Measurements from ENCODE around the gene GPC3.

The GPC3 gene

DNA sequence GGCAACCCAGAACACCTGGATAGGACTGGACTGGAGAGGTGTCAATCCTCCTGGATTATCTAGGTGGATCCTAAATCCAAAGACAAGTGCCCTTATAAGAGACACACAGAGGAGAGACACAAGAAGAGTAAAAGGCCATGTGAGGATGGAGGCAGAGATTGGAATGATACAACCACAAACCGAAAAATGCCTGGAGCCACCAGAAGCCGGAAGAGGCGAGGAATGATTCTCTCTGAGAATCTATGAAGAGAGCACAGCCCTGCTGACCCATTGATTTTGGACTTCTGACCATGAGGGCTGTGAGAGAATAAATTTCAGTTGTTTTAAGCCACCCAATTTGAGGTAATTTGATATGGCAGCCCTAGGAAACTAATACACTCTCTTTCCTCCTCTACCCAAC, 20.1 kb downstream of the GPC3 start:
- DNase-seq, result no peak

GRCh38 chrX:133961046-133961445, 24.3 kb downstream of the GPC3 start:
- no peak for DNase-seq

GRCh38 chrX:133959972-133960371, 25.4 kb downstream of the GPC3 start:
- no peak for DNase-seq

GRCh38 chrX:133958997-133959688, 26.3 kb downstream of the GPC3 start:
- DNase-seq, result no peak

GRCh38 chrX:133956570-133957340, 28.6 kb downstream of the GPC3 start:
- DNase-seq, result no peak

GRCh38 chrX:133953785-133954355, 31.5 kb downstream of the GPC3 start:
- DNase-seq, result no peak

DNA sequence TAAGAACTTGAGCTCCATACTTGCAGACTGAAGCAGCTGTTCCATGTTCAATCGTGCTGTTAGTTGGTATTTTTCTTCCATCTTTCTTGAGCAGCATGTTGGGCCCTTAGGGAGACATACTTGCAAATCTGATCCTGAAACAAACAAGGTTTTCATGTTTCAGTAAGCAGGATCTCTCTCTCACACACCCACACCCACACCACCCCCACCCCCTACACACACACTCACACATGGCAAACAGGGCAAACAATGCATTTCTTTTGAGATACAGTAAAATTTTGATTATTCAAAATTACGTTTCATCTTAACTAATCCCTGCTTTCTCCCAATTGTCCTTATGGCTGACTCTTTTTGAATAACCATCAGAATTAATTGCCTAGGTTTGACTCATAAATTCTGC, 32.3 kb downstream of the GPC3 start:
- no peak for DNase-seq

DNA sequence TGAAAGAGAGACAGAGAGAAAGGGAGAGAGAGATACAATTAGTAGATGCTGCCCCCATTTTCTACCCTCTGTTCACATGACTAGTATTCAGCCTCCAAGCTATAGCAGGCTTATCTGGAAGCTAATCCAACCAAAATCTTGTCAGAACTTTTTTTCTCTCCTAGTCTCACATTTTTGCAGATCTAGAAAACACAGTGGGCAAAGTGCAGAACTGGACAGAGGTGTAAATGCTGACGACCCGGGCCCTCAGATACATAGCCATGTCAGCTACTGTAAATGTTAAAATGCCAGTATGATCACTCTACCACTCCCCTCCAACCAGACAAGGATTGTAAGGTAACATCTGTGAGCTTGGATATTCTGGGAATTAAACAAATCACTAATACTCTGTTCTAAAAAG, 34.3 kb downstream of the GPC3 start:
- no peak for DNase-seq

GRCh38 chrX:133950214-133950613, 35.2 kb downstream of the GPC3 start:
- no peak for DNase-seq

GRCh38 chrX:133948895-133949294, 36.5 kb downstream of the GPC3 start:
- no peak for DNase-seq

GRCh38 chrX:133947996-133948395, 37.4 kb downstream of the GPC3 start:
- no peak for DNase-seq

DNA sequence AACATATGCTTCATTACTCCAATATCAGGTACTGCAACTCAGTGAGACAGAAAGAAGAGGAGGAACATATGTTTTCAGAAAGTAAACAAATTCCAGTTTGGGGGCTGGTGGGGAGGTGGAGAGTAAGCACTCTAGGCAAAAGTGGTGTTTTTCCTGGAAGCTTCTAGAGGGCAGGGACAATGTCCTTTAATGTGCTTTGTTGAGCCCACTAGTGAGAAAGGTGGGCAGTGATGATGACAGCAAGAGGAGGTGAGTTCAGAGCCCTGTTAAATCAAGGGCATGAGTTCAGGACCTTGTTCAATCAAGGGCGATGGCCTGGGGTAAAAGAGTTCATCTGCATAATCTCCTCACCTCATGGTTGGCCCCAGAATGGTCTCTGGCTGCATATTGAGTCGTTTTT, 38.4 kb downstream of the GPC3 start:
- no peak for DNase-seq

GRCh38 chrX:133943507-133943906, 41.9 kb downstream of the GPC3 start:
- no peak for DNase-seq

GRCh38 chrX:133939655-133940302, 45.6 kb downstream of the GPC3 start:
- DNase-seq, result no peak

DNA sequence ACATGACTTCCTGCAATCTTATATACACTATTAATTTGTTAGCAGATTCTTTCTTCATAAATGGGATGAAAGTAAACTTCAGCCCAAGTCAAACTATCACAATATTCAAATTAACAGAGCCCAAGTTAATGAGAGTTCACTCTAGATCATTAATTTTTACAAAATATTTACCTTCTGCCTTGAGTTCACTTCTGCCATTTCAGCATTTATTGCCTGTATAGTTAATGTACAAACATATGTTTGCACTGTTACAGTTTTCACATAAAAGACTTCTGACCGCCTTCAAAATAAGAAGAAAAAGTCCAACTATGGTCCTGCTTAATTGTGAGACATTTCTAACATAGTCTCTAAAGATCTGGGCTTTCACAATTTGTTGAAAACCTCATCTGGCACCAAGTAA, 46.9 kb downstream of the GPC3 start:
- no peak for DNase-seq

DNA sequence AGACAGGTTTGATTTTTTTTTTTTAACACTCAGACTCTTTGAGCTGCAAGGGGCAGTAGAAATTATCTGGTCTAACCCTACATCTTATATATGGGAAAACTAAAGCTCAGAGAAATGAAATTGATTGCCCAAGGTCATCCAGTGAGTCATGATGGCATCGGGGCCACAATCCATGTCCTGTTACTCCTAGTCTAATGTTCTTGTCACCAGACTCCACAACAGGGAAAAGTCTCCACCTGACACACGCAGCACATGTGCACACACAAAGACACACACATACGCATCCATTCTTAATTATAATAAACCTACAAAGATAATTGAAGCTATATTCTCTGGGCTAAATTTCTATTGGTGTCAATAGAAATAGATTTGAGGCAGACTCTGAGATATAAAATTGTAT, 48.4 kb downstream of the GPC3 start:
- no peak for DNase-seq

DNA sequence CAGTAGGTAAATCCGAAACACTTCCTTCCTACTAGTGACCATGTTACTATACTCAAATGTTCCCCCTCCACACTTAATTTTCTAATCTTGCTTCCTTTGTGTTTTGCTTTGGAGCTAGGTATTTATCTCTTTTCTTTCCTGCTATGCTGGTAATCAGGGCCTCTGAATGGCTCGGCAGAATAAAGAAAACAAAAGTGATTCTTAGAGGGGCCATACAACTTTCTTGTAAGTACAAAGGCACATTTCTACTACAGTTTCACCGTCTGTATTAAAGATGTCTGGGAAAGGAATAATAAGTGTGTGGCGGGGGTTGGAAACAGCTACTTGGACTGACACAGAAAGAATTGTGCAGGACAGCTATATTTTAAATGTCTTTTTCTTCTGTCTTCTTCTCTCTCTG, 50.3 kb downstream of the GPC3 start:
- no peak for DNase-seq

DNA sequence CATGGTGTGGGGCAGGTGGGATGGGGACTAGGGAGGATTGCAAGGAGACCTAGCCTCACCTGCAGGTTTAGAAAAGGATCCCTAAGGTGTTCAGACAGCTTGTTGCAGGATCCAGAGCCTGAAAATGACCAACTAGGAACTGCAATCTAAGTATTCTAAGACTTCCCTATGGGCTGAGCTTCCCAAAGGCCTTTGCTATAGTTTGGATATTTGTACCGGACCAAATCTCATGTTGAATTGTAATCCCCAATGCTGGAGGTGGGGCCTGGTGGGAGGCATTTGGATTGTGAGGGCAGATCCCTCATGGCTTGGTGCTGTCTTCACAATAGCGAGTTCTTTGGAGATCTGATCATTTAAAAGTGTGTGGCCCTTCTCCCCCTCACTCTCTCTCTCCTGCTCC, 52.1 kb downstream of the GPC3 start:
- no peak for DNase-seq

DNA sequence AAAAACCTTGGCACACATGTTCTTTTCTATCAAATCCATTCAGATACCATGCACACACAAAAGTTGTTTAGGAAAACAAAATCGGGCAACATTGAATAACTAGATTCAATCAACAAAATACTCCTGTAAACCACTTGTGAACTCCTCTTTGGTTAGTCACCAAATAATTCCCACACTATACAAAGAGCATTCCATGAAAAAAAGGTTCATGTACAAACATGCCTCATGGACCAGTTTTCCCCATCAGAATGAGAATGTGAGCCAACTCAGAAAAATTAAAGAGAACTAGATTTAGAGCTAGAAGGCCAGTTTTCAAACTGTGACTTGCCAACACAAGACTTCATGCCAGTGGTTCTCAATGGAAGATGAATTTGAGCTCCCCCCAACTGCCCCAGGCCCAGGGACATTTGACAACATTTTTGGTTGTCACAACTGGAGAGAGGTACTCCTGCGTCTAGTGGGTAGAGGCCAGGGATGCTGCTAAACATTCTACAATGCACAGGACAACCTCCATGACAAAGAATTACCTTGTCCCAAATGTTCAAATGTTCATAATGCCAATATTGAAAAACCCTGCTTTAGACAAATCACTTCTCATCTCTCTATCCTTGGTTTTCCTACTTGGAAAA, 55.4 kb downstream of the GPC3 start:
- DNase-seq, result no peak

- no peak for DNase-seq
Observed at GRCh38 chrX:133928365-133928764, 57.0 kb downstream of the GPC3 start.

GRCh38 chrX:133926809-133927208, 58.6 kb downstream of the GPC3 start:
- DNase-seq, result no peak

DNA sequence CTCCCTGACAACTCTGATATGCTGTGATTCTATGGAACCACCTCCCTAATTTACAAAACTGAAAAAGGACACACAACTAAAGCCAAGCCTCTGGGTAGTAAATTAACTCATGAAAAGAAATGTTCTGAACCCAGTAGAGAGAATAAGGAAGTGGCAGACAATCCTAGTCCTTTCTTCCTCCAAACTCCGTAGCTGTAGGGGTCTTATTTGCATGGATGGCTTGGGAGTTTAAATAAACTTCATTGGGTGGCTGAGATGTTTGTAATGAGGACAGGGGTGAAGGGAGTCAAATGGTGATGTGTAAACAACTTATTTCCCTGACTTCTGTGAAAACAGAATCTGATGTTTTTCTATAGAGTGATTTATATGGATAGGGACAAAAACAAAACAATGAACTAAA, 59.3 kb downstream of the GPC3 start:
- DNase-seq, result no peak

- no peak for DNase-seq
Observed at GRCh38 chrX:133924548-133924947, 60.8 kb downstream of the GPC3 start.

Measured in CD4-positive, alpha-beta T cell treated with Interleukin-15 for 1 hour (primary cell).